K562 (cell line): ENCODE measurements around the gene FBXW8. TPM values are rescaled to one million over a fixed set of nuclear protein-coding genes. Genes with fewer than 3 reads are reported as not detected.

Source experiments
- EP300 ChIP-seq: IDR thresholded peaks from 2 replicates; pipeline ENCODE4 v1.6.1; 2012; ENCODE audit warnings: low read length, improper control_type of control experiment
- FOXJ3 ChIP-seq: sonication (generic); formaldehyde crosslinking; IDR thresholded peaks from 2 replicates; pipeline ENCODE4 v1.4.0; 2020; ENCODE audit warnings: mild to moderate bottlenecking, missing genetic modification reagents
- FOXK2 ChIP-seq, 2 experiments: fragments of 450-650 bp; IDR thresholded peaks in 1 of 2; conservative IDR thresholded peaks in 1 of 2; 2 replicates each; pipeline ENCODE4 v1.6.1; 2016; ENCODE audit warnings: low read depth in 2 of 2, mild to moderate bottlenecking in 1 of 2
- JUN ChIP-seq, 2 experiments: sonication (generic) in 1 of 2; formaldehyde crosslinking in 1 of 2; IDR thresholded peaks; 2 replicates each; pipeline versions ENCODE4 v1.6.1 to v1.8.0; 2012 to 2022; ENCODE audit warnings: borderline replicate concordance in 2 of 2, mild to moderate bottlenecking in 2 of 2, improper control_type of control experiment in 1 of 2, low read depth in 1 of 2, low read length in 1 of 2, missing genetic modification reagents in 1 of 2
- KDM1A ChIP-seq, 2 experiments: fragments of 450-650 bp; IDR thresholded peaks; 2 replicates each; pipeline ENCODE4 v1.6.1; 2016; ENCODE audit warnings: mild to moderate bottlenecking in 2 of 2
- SOX6 ChIP-seq: fragments of 450-650 bp; IDR thresholded peaks from 2 replicates; pipeline ENCODE4 v1.6.1; 2014; ENCODE audit warnings: mild to moderate bottlenecking
- TCF7 ChIP-seq: sonication (generic); IDR thresholded peaks from 2 replicates; pipeline ENCODE4 v1.6.1; 2016; ENCODE audit warnings: antibody characterized with exemption, borderline replicate concordance
- TFAP4 ChIP-seq: sonication (generic); formaldehyde crosslinking; IDR thresholded peaks from 2 replicates; pipeline ENCODE4 v1.8.0; 2022; ENCODE audit warnings: missing genetic modification reagents, mild to moderate bottlenecking, moderate library complexity, borderline replicate concordance
- ZNF449 ChIP-seq: fragments of 250-450 bp; sonication (Bioruptor Pico); IDR thresholded peaks from 2 replicates; pipeline ENCODE4 v1.8.0; 2022; ENCODE audit warnings: moderate library complexity, mild to moderate bottlenecking, inconsistent platforms
- polyA plus RNA-seq, 8 experiments: library from polyadenylated mRNA; depleted of rRNA in 4 of 8; stranded (reverse) in 5 of 8; unstranded in 3 of 8; fragments of >200 nt; fragmentation: Nextera tagmentation in 2 of 8; fragmentation: Illumina TruSeq in 1 of 8; extraction: Ambion mirVana in 2 of 8; extraction: Trizol in 1 of 8; gene quantifications; 2 replicates each; pipeline versions ENCODE4 v1.2.1 to v1.2.3, GENCODE V29; 2011 to 2014; ENCODE audit warnings: inconsistent platforms in 1 of 8, missing spikeins in 1 of 8
- total RNA-seq, 7 experiments: library from RNA; depleted of rRNA in 6 of 7; stranded (reverse); fragments of >200 nt in 6 of 7; fragmentation: Illumina TruSeq in 2 of 7; extraction: Trizol in 2 of 7; gene quantifications; 2 replicates each; pipeline versions ENCODE4 v1.2.1 to v1.2.3, GENCODE V29; 2011 to 2021; ENCODE audit warnings: low replicate concordance in 1 of 7
- TF ChIP-seq, protein P1 (sequence below): fragments of 450-650 bp; formaldehyde crosslinking; IDR thresholded peaks from 2 replicates; pipeline ENCODE4 v1.4.0; 2022; ENCODE audit warnings: missing genetic modification characterization
- TF ChIP-seq, protein P2 (sequence below): fragments of 200-800 bp; sonication (Bioruptor generic); IDR thresholded peaks from 2 replicates; pipeline ENCODE4 v1.6.1; 2017; ENCODE audit warnings: missing genetic modification characterization, missing compliant biosample characterization
- TF ChIP-seq, protein P3 (sequence below): fragments of 450-650 bp; IDR thresholded peaks from 2 replicates; pipeline ENCODE4 v1.6.1; 2016; ENCODE audit warnings: antibody characterized with exemption

Gene FBXW8
- total and polyA plus RNA-seq, 9 of the 15 experiments (the other 6 are each of a cell fraction or from before 2014, with no cell fraction given) = 0.58 to 8.3 (median 4.4) TPM

- TF ChIP-seq ZNF449 (CRISPR knock-in tag) (no peak), FOXJ3 (CRISPR knock-in tag) (no peak), TFAP4 (CRISPR knock-in tag) (peak; percentile 41; the same call in 1 of the 2 replicates), SOX6 (0 out of 2 replicates have a peak, but pooled peaks have one; percentile 21), JUN (IDR thresholded peaks at IDR 0.05; ENCODE audit: borderline replicate concordance, low read depth, low read length) (peak; percentile 92), JUN (CRISPR knock-in tag; IDR thresholded peaks at IDR 0.05; ENCODE audit: borderline replicate concordance) (no peak), EP300 (peak; percentile 4; the same call in 1 of the 2 replicates), KDM1A (IDR thresholded peaks at IDR 0.05) (peak in 1 of 2 experiments; percentile 16; a peak in 1 of 4 replicates), FOXK2 (conservative IDR thresholded peaks at IDR 0.05 in 1 of 2, IDR thresholded peaks at IDR 0.05 in 1 of 2; ENCODE audit: low read depth in 2 of 2) (peak; percentile 26 to 59; a peak in 1 of 4 replicates), TCF7 (peak; percentile 67; the same call in 1 of the 2 replicates)
- TF ChIP-seq, protein P1, sequence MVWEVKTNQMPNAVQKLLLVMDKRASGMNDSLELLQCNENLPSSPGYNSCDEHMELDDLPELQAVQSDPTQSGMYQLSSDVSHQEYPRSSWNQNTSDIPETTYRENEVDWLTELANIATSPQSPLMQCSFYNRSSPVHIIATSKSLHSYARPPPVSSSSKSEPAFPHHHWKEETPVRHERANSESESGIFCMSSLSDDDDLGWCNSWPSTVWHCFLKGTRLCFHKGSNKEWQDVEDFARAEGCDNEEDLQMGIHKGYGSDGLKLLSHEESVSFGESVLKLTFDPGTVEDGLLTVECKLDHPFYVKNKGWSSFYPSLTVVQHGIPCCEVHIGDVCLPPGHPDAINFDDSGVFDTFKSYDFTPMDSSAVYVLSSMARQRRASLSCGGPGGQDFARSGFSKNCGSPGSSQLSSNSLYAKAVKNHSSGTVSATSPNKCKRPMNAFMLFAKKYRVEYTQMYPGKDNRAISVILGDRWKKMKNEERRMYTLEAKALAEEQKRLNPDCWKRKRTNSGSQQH (CRISPR knock-in tag) = peak; percentile 60; the same call in 1 of the 2 replicates
- TF ChIP-seq, protein P2, sequence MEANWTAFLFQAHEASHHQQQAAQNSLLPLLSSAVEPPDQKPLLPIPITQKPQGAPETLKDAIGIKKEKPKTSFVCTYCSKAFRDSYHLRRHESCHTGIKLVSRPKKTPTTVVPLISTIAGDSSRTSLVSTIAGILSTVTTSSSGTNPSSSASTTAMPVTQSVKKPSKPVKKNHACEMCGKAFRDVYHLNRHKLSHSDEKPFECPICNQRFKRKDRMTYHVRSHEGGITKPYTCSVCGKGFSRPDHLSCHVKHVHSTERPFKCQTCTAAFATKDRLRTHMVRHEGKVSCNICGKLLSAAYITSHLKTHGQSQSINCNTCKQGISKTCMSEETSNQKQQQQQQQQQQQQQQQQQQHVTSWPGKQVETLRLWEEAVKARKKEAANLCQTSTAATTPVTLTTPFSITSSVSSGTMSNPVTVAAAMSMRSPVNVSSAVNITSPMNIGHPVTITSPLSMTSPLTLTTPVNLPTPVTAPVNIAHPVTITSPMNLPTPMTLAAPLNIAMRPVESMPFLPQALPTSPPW (CRISPR knock-in tag) = peak; percentile 51; the same call in 1 of the 2 replicates
- TF ChIP-seq, protein P3, sequence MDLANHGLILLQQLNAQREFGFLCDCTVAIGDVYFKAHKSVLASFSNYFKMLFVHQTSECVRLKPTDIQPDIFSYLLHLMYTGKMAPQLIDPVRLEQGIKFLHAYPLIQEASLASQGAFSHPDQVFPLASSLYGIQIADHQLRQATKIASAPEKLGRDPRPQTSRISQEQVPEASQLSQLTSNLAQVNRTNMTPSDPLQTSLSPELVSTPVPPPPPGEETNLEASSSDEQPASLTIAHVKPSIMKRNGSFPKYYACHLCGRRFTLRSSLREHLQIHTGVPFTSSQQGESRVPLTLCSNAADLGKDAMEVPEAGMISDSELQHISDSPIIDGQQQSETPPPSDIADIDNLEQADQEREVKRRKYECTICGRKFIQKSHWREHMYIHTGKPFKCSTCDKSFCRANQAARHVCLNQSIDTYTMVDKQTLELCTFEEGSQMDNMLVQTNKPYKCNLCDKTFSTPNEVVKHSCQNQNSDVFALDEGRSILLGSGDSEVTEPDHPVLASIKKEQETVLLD = peak; percentile 88
These were observed 6.0 kb downstream of the FBXW8 start (continued) for GRCh38 chr12:116916714-116917114.
